Measurements from ENCODE around the gene ALOX5. TPM values are rescaled to one million over a fixed set of nuclear protein-coding genes. Genes with fewer than 3 reads are reported as not detected.
"Not testable (repeated sequence)": the region's sequence is repeated elsewhere in the genome, so short reads cannot be mapped to it uniquely, and the experiment has no call there.

The ALOX5 gene
- total RNA-seq, 1 donor from 2014 or later = not detected

- no peaks in the 10 kb centered on the region for H3K27me3 Mint-ChIP-seq (ENCODE audit: low read depth)
- H3K9me3 Mint-ChIP-seq (ENCODE audit: low read depth) = peaks cover 3% of the 10 kb centered on the region
- no peak for DNase-seq (ENCODE audit: low spot score)
- H3K36me3 Mint-ChIP-seq (ENCODE audit: low read depth) = peaks cover 3% of the 10 kb centered on the region
- H3K27ac Mint-ChIP-seq (ENCODE audit: unreplicated experiment) = no peak overlapping the region
- no peaks in the 10 kb centered on the region for H3K4me1 Mint-ChIP-seq (ENCODE audit: low read depth)
- no peak overlapping the region for H3K4me3 Mint-ChIP-seq (ENCODE audit: unreplicated experiment)
- TF ChIP-seq, protein P1, sequence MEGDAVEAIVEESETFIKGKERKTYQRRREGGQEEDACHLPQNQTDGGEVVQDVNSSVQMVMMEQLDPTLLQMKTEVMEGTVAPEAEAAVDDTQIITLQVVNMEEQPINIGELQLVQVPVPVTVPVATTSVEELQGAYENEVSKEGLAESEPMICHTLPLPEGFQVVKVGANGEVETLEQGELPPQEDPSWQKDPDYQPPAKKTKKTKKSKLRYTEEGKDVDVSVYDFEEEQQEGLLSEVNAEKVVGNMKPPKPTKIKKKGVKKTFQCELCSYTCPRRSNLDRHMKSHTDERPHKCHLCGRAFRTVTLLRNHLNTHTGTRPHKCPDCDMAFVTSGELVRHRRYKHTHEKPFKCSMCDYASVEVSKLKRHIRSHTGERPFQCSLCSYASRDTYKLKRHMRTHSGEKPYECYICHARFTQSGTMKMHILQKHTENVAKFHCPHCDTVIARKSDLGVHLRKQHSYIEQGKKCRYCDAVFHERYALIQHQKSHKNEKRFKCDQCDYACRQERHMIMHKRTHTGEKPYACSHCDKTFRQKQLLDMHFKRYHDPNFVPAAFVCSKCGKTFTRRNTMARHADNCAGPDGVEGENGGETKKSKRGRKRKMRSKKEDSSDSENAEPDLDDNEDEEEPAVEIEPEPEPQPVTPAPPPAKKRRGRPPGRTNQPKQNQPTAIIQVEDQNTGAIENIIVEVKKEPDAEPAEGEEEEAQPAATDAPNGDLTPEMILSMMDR (IDR thresholded peaks at IDR 0.05) = no peak
Observed at GRCh38 chr10:45471059-45471458, 97.0 kb downstream of the ALOX5 start.

GRCh38 chr10:45471531-45472310 lies 97.7 kb downstream of the ALOX5 start:
- H3K9me3 Mint-ChIP-seq (ENCODE audit: low read depth) = peaks cover 6% of the 10 kb centered on the region
- H3K27me3 Mint-ChIP-seq (ENCODE audit: low read depth) = no peaks in the 10 kb centered on the region
- H3K4me1 Mint-ChIP-seq (ENCODE audit: low read depth) = no peaks in the 10 kb centered on the region
- H3K27ac Mint-ChIP-seq (ENCODE audit: unreplicated experiment) = no peak overlapping the region
- H3K36me3 Mint-ChIP-seq (ENCODE audit: low read depth) = peaks cover 3% of the 10 kb centered on the region
- no peak overlapping the region for H3K4me3 Mint-ChIP-seq (ENCODE audit: unreplicated experiment)
- DNase-seq (ENCODE audit: low spot score) = no peak
- TF ChIP-seq, protein P1 (IDR thresholded peaks at IDR 0.05) = no peak

DNA sequence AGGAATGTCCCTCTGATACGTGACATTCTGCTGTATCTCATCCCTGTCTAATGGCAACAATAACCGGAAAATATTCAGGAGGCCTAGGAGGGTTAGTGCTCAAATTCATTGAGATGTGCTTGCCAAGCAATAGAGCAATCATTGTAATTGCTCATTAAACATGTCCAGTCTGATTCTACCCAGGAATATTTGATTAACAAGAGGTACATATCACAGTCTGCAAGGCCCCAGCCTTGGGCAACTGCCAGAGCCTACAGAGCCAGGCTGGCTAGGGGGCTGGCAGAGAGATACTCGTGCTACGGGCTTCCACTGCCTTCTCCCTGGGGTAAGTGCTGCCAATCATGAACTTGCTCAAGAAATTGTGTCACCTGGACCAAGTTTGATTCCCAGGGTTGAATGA lies 99.1 kb downstream of the ALOX5 start:
- Mint-ChIP-seq H3K27me3 (ENCODE audit: low read depth) (no peaks in the 10 kb centered on the region), H3K9me3 (ENCODE audit: low read depth) (peaks cover 16% of the 10 kb centered on the region), H3K4me3 (ENCODE audit: unreplicated experiment) (no peak overlapping the region), H3K36me3 (ENCODE audit: low read depth) (peaks cover 7% of the 10 kb centered on the region), H3K27ac (ENCODE audit: unreplicated experiment) (no peak overlapping the region), H3K4me1 (ENCODE audit: low read depth) (no peaks in the 10 kb centered on the region)
- TF ChIP-seq, protein P1 (IDR thresholded peaks at IDR 0.05) = no peak
- no peak for DNase-seq (ENCODE audit: low spot score)

- Mint-ChIP-seq H3K4me3 (ENCODE audit: unreplicated experiment) (no peak overlapping the region), H3K36me3 (ENCODE audit: low read depth) (peaks cover 14% of the 10 kb centered on the region), H3K4me1 (ENCODE audit: low read depth) (no peaks in the 10 kb centered on the region)
Observed at GRCh38 chr10:45476559-45476958, 102.5 kb downstream of the ALOX5 start.

GRCh38 chr10:45480294-45480693 lies 106.3 kb downstream of the ALOX5 start:
- Mint-ChIP-seq H3K4me1 (ENCODE audit: low read depth) (no peaks in the 10 kb centered on the region), H3K27ac (ENCODE audit: unreplicated experiment) (no peak overlapping the region), H3K9me3 (ENCODE audit: low read depth) (peaks cover 27% of the 10 kb centered on the region), H3K4me3 (ENCODE audit: unreplicated experiment) (no peak overlapping the region), H3K36me3 (ENCODE audit: low read depth) (peaks cover 18% of the 10 kb centered on the region), H3K27me3 (ENCODE audit: low read depth) (no peaks in the 10 kb centered on the region)
- no peak for DNase-seq (ENCODE audit: low spot score)
- TF ChIP-seq, protein P1 (IDR thresholded peaks at IDR 0.05) = no peak

More at GRCh38 chr10:45476559-45476958, 102.5 kb downstream of the ALOX5 start:
- Mint-ChIP-seq H3K9me3 (ENCODE audit: low read depth) (peaks cover 27% of the 10 kb centered on the region), H3K27ac (ENCODE audit: unreplicated experiment) (no peak overlapping the region), H3K27me3 (ENCODE audit: low read depth) (no peaks in the 10 kb centered on the region)
- TF ChIP-seq, protein P1 (IDR thresholded peaks at IDR 0.05) = no peak
- DNase-seq (ENCODE audit: low spot score) = no peak

- not testable (repeated sequence) for DNase-seq (ENCODE audit: low spot score); H3K27ac Mint-ChIP-seq (ENCODE audit: unreplicated experiment); H3K4me3 Mint-ChIP-seq (ENCODE audit: unreplicated experiment); H3K27me3 Mint-ChIP-seq (ENCODE audit: low read depth); H3K4me1 Mint-ChIP-seq (ENCODE audit: low read depth)
- Mint-ChIP-seq H3K9me3 (ENCODE audit: low read depth) (peaks cover 24% of the 10 kb centered on the region), H3K36me3 (ENCODE audit: low read depth) (peaks cover 17% of the 10 kb centered on the region)
Observed at GRCh38 chr10:45481100-45481499, 107.1 kb downstream of the ALOX5 start.

All from chondrocyte (in vitro differentiated cells).